Measurements from ENCODE around the gene GRK5. TPM values are rescaled to one million over a fixed set of nuclear protein-coding genes. Genes with fewer than 3 reads are reported as not detected.

GRK5 gene
- polyA plus RNA-seq, 1 donor from 2014 or later: 34.9 TPM

GRCh38 chr10:119242186-119242585 lies 34.8 kb downstream of the GRK5 start:
- Histone ChIP-seq H3K27me3 (ENCODE audit: insufficient read depth, low read depth, low read length) (no peaks in the 10 kb centered on the region), H3K79me2 (replicated peaks; ENCODE audit: insufficient read depth, low read length) (no peaks in the 10 kb centered on the region), H4K20me1 (ENCODE audit: insufficient read depth) (no peaks in the 10 kb centered on the region), H3K4me3 (ENCODE audit: low read length) (no peak overlapping the region), H3K9me2 (ENCODE audit: insufficient read depth, low read length) (no peaks in the 10 kb centered on the region), H3K9me3 (ENCODE audit: low read length) (no peaks in the 10 kb centered on the region), H3K27ac (ENCODE audit: low read length) (no peak overlapping the region), H3F3A (ENCODE audit: insufficient read depth, low read length, poor library complexity, severe bottlenecking) (no peaks in the 10 kb centered on the region), H3K36me3 (ENCODE audit: insufficient read depth, low read length) (no peaks in the 10 kb centered on the region), H3K4me2 (ENCODE audit: low read length) (no peak overlapping the region), H3K9ac (ENCODE audit: low read length) (no peak overlapping the region), H2AFZ (ENCODE audit: low read depth, low read length) (no peak overlapping the region)
- TF ChIP-seq EZH2 (IDR thresholded peaks at IDR 0.05; ENCODE audit: borderline replicate concordance, insufficient read depth, low read length, poor library complexity, severe bottlenecking) (no peak), RAD21 (conservative IDR thresholded peaks at IDR 0.05) (no peak), REST (IDR thresholded peaks at IDR 0.05; ENCODE audit: borderline replicate concordance) (no peak)

GRCh38 chr10:119243488-119243887 lies 36.1 kb downstream of the GRK5 start:
- Histone ChIP-seq H3K36me3 (ENCODE audit: insufficient read depth, low read length) (no peaks in the 10 kb centered on the region), H3F3A (ENCODE audit: insufficient read depth, low read length, poor library complexity, severe bottlenecking) (no peaks in the 10 kb centered on the region), H3K27me3 (ENCODE audit: insufficient read depth, low read depth, low read length) (no peaks in the 10 kb centered on the region), H2AFZ (ENCODE audit: low read depth, low read length) (no peak overlapping the region), H3K4me2 (ENCODE audit: low read length) (no peak overlapping the region), H3K9me2 (ENCODE audit: insufficient read depth, low read length) (no peaks in the 10 kb centered on the region), H3K79me2 (replicated peaks; ENCODE audit: insufficient read depth, low read length) (no peaks in the 10 kb centered on the region), H3K9ac (ENCODE audit: low read length) (no peak overlapping the region), H3K9me3 (ENCODE audit: low read length) (no peaks in the 10 kb centered on the region), H4K20me1 (ENCODE audit: insufficient read depth) (no peaks in the 10 kb centered on the region), H3K27ac (ENCODE audit: low read length) (no peak overlapping the region), H3K4me3 (ENCODE audit: low read length) (no peak overlapping the region)
- TF ChIP-seq EP300 (conservative IDR thresholded peaks at IDR 0.05; ENCODE audit: poor library complexity, severe bottlenecking): no peak
- no peak for TF ChIP-seq POLR2AphosphoS5 (IDR thresholded peaks at IDR 0.05)
- TF ChIP-seq SMC3 (conservative IDR thresholded peaks at IDR 0.05; ENCODE audit: poor library complexity): no peak

- Histone ChIP-seq H3K4me2 (ENCODE audit: low read length) (no peak overlapping the region), H3K9ac (ENCODE audit: low read length) (no peak overlapping the region), H3F3A (ENCODE audit: insufficient read depth, low read length, poor library complexity, severe bottlenecking) (no peaks in the 10 kb centered on the region), H3K79me2 (replicated peaks; ENCODE audit: insufficient read depth, low read length) (no peaks in the 10 kb centered on the region), H3K9me2 (ENCODE audit: insufficient read depth, low read length) (no peaks in the 10 kb centered on the region), H2AFZ (ENCODE audit: low read depth, low read length) (no peak overlapping the region), H4K20me1 (ENCODE audit: insufficient read depth) (no peaks in the 10 kb centered on the region), H3K36me3 (ENCODE audit: insufficient read depth, low read length) (no peaks in the 10 kb centered on the region), H3K27ac (ENCODE audit: low read length) (no peak overlapping the region), H3K4me3 (ENCODE audit: low read length) (no peak overlapping the region), H3K9me3 (ENCODE audit: low read length) (no peaks in the 10 kb centered on the region), H3K27me3 (ENCODE audit: insufficient read depth, low read depth, low read length) (no peaks in the 10 kb centered on the region)
- TF ChIP-seq EP300 (conservative IDR thresholded peaks at IDR 0.05; ENCODE audit: poor library complexity, severe bottlenecking) (no peak), MXI1 (conservative IDR thresholded peaks at IDR 0.05; ENCODE audit: poor library complexity, severe bottlenecking) (no peak), POLR2AphosphoS5 (IDR thresholded peaks at IDR 0.05) (no peak), CTCF (IDR thresholded peaks at IDR 0.05; ENCODE audit: poor library complexity, severe bottlenecking) (no peak), EZH2 (IDR thresholded peaks at IDR 0.05; ENCODE audit: borderline replicate concordance, insufficient read depth, low read length, poor library complexity, severe bottlenecking) (no peak), TAF1 (IDR thresholded peaks at IDR 0.05; ENCODE audit: low read depth) (no peak), SMC3 (conservative IDR thresholded peaks at IDR 0.05; ENCODE audit: poor library complexity) (no peak), RAD21 (conservative IDR thresholded peaks at IDR 0.05) (no peak), REST (IDR thresholded peaks at IDR 0.05; ENCODE audit: borderline replicate concordance) (no peak)
Measured at GRCh38 chr10:119243967-119244366, 36.6 kb downstream of the GRK5 start.
